ENCODE data around the gene FHOD3. TPM values are rescaled to one million over a fixed set of nuclear protein-coding genes. Genes with fewer than 3 reads are reported as not detected.

The FHOD3 gene
- total and polyA plus RNA-seq, 9 of the 15 experiments (the other 6 are each of a cell fraction or from before 2014, with no cell fraction given): 0.11 TPM; not detected in 8

DNA sequence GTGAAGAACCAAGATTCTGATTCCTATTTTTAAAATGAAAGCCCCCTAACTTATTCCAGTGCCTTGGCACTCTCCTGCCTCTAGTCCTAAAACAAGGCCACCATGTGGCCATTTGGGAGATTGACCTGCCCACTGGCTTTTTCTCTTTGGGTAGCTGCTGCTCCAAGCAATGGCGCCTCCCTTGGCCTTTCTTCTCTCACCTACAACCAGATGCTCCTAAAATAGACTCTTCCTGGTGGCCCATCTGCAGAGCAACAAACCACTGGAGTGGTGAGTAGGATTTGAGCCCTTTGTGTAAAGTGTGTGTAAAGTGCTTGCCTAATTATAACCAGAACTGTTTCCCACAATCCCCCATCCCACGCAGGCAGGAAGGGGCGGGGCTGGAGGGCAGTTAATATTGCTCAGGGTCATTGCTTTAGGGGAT lies 114.2 kb downstream of the FHOD3 start (continued):
- TF ChIP-seq, protein P1, sequence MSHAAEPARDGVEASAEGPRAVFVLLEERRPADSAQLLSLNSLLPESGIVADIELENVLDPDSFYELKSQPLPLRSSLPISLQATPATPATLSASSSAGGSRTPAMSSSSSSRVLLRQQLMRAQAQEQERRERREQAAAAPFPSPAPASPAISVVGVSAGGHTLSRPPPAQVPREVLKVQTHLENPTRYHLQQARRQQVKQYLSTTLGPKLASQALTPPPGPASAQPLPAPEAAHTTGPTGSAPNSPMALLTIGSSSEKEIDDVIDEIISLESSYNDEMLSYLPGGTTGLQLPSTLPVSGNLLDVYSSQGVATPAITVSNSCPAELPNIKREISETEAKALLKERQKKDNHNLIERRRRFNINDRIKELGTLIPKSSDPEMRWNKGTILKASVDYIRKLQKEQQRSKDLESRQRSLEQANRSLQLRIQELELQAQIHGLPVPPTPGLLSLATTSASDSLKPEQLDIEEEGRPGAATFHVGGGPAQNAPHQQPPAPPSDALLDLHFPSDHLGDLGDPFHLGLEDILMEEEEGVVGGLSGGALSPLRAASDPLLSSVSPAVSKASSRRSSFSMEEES (CRISPR knock-in tag; IDR thresholded peaks at IDR 0.05): no peak
- TF ChIP-seq LARP7 (IDR thresholded peaks at IDR 0.05) (no peak), RAD21 (CRISPR knock-in tag; conservative IDR thresholded peaks at IDR 0.05 in 1 of 2, IDR thresholded peaks at IDR 0.05 in 1 of 2) (peak in 1 of 2 experiments; percentile 54; a peak in 2 of 4 replicates), NFE2 (IDR thresholded peaks at IDR 0.05; ENCODE audit: low read depth) (no peak)
- TF ChIP-seq, protein P2, sequence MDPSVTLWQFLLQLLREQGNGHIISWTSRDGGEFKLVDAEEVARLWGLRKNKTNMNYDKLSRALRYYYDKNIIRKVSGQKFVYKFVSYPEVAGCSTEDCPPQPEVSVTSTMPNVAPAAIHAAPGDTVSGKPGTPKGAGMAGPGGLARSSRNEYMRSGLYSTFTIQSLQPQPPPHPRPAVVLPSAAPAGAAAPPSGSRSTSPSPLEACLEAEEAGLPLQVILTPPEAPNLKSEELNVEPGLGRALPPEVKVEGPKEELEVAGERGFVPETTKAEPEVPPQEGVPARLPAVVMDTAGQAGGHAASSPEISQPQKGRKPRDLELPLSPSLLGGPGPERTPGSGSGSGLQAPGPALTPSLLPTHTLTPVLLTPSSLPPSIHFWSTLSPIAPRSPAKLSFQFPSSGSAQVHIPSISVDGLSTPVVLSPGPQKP (CRISPR knock-in tag; IDR thresholded peaks at IDR 0.05): no peak
- TF ChIP-seq, protein P3, sequence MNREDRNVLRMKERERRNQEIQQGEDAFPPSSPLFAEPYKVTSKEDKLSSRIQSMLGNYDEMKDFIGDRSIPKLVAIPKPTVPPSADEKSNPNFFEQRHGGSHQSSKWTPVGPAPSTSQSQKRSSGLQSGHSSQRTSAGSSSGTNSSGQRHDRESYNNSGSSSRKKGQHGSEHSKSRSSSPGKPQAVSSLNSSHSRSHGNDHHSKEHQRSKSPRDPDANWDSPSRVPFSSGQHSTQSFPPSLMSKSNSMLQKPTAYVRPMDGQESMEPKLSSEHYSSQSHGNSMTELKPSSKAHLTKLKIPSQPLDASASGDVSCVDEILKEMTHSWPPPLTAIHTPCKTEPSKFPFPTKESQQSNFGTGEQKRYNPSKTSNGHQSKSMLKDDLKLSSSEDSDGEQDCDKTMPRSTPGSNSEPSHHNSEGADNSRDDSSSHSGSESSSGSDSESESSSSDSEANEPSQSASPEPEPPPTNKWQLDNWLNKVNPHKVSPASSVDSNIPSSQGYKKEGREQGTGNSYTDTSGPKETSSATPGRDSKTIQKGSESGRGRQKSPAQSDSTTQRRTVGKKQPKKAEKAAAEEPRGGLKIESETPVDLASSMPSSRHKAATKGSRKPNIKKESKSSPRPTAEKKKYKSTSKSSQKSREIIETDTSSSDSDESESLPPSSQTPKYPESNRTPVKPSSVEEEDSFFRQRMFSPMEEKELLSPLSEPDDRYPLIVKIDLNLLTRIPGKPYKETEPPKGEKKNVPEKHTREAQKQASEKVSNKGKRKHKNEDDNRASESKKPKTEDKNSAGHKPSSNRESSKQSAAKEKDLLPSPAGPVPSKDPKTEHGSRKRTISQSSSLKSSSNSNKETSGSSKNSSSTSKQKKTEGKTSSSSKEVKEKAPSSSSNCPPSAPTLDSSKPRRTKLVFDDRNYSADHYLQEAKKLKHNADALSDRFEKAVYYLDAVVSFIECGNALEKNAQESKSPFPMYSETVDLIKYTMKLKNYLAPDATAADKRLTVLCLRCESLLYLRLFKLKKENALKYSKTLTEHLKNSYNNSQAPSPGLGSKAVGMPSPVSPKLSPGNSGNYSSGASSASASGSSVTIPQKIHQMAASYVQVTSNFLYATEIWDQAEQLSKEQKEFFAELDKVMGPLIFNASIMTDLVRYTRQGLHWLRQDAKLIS (CRISPR knock-in tag; IDR thresholded peaks at IDR 0.05): no peak
- TF ChIP-seq, protein P4, sequence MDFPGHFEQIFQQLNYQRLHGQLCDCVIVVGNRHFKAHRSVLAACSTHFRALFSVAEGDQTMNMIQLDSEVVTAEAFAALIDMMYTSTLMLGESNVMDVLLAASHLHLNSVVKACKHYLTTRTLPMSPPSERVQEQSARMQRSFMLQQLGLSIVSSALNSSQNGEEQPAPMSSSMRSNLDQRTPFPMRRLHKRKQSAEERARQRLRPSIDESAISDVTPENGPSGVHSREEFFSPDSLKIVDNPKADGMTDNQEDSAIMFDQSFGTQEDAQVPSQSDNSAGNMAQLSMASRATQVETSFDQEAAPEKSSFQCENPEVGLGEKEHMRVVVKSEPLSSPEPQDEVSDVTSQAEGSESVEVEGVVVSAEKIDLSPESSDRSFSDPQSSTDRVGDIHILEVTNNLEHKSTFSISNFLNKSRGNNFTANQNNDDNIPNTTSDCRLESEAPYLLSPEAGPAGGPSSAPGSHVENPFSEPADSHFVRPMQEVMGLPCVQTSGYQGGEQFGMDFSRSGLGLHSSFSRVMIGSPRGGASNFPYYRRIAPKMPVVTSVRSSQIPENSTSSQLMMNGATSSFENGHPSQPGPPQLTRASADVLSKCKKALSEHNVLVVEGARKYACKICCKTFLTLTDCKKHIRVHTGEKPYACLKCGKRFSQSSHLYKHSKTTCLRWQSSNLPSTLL (IDR thresholded peaks at IDR 0.05): no peak

Data from K562 (cell line).